Measurements from ENCODE around the gene CLASRP.
A peak's percentile ranks its signal among the peaks of the same experiment; 100 is the strongest.

The CLASRP gene

DNA sequence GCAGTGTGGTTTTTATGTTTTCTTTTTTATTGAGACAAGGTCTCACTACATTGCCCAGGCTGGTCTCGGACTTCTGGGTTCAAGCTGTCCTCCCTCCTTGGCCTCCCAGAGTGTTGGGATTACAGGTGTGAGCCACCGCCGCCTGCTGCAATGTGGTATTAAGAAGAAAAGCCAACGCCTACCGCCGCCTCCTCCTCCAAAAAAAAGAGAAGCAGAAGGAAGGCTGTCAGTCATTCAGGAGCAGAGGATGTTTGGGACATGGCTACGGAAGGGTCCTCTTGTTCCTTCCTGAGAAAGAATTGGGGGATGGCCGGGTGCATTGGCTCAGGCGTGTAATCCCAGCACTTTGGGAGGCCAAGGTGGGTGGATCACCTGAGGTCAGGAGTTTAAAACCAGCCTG is 55.3 kb downstream of the CLASRP start:
- Histone ChIP-seq H2AFZ (ENCODE audit: low read length) (no peak overlapping the region), H3K79me2 (ENCODE audit: low read length) (peaks cover 66% of the 10 kb centered on the region), H3K4me1 (ENCODE audit: low read length) (peaks cover 10% of the 10 kb centered on the region), H3K36me3 (replicated peaks; ENCODE audit: insufficient read depth, low read length) (0 out of 2 replicates have a peak, but pooled peaks cover 3% of the 10 kb centered on the region), H3K4me3 (ENCODE audit: low read length) (peak overlapping the region; percentile 89), H3K9ac (ENCODE audit: low read length) (peak overlapping the region; percentile 99), H3K27ac (ENCODE audit: low read length) (no peak overlapping the region; the same call in 1 of the 2 replicates), H3K27me3 (replicated peaks; ENCODE audit: insufficient read depth, low read length) (no peaks in the 10 kb centered on the region), H4K20me1 (ENCODE audit: insufficient read depth, low read length) (peaks cover 2% of the 10 kb centered on the region; the same call in 1 of the 2 replicates), H3K9me2 (replicated peaks; ENCODE audit: insufficient read depth, low read length) (no peaks in the 10 kb centered on the region), H3K4me2 (ENCODE audit: low read depth, low read length) (peak overlapping the region; percentile 98), H3F3A (ENCODE audit: insufficient read depth, low read length) (peaks cover 26% of the 10 kb centered on the region), H3K9me3 (replicated peaks; ENCODE audit: insufficient read depth, low read length) (no peaks in the 10 kb centered on the region)
- TF ChIP-seq, protein P1, sequence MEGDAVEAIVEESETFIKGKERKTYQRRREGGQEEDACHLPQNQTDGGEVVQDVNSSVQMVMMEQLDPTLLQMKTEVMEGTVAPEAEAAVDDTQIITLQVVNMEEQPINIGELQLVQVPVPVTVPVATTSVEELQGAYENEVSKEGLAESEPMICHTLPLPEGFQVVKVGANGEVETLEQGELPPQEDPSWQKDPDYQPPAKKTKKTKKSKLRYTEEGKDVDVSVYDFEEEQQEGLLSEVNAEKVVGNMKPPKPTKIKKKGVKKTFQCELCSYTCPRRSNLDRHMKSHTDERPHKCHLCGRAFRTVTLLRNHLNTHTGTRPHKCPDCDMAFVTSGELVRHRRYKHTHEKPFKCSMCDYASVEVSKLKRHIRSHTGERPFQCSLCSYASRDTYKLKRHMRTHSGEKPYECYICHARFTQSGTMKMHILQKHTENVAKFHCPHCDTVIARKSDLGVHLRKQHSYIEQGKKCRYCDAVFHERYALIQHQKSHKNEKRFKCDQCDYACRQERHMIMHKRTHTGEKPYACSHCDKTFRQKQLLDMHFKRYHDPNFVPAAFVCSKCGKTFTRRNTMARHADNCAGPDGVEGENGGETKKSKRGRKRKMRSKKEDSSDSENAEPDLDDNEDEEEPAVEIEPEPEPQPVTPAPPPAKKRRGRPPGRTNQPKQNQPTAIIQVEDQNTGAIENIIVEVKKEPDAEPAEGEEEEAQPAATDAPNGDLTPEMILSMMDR (IDR thresholded peaks at IDR 0.05; ENCODE audit: low read length) = no peak
- no peak for TF ChIP-seq EZH2 (optimal IDR thresholded peaks at IDR 0.05; ENCODE audit: low read depth, low read length)
- no peak for TF ChIP-seq EZH2phosphoT487 (IDR thresholded peaks at IDR 0.05; ENCODE audit: low read length)
- DNase-seq = no peak

DNA sequence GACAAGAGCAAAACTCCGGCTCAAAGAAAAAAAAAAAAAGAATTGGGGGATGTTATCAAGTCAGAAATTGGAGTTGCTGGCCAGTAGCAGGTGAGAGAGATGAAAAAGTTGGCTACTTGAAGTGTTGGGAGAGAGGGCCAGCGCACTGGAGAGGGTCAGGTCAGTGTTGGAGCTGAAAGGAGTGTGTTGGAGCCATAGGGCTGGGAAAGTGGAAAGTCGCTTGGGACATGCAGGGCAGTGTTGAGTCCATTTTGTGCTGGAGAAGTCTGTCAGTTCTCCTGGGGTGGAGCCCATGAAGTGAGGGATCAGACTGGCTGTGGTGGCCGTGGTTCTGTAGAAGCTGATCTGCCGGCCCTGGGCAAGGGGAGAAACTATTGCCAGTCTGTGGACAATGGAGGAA is 55.9 kb downstream of the CLASRP start:
- Histone ChIP-seq H3K4me1 (ENCODE audit: low read length) (peaks cover 10% of the 10 kb centered on the region), H3K79me2 (ENCODE audit: low read length) (peaks cover 72% of the 10 kb centered on the region), H3K27me3 (replicated peaks; ENCODE audit: insufficient read depth, low read length) (no peaks in the 10 kb centered on the region), H2AFZ (ENCODE audit: low read length) (no peak overlapping the region), H3K9me3 (replicated peaks; ENCODE audit: insufficient read depth, low read length) (no peaks in the 10 kb centered on the region), H3K27ac (ENCODE audit: low read length) (no peak overlapping the region), H3K36me3 (replicated peaks; ENCODE audit: insufficient read depth, low read length) (0 out of 2 replicates have a peak, but pooled peaks cover 3% of the 10 kb centered on the region), H3K4me3 (ENCODE audit: low read length) (peak overlapping the region; percentile 16; the same call in 1 of the 2 replicates), H4K20me1 (ENCODE audit: insufficient read depth, low read length) (peaks cover 7% of the 10 kb centered on the region; the same call in 1 of the 2 replicates), H3K4me2 (ENCODE audit: low read depth, low read length) (peak overlapping the region; percentile 98), H3F3A (ENCODE audit: insufficient read depth, low read length) (peaks cover 26% of the 10 kb centered on the region), H3K9me2 (replicated peaks; ENCODE audit: insufficient read depth, low read length) (no peaks in the 10 kb centered on the region), H3K9ac (ENCODE audit: low read length) (no peak overlapping the region)
- DNase-seq = no peak
- TF ChIP-seq EZH2phosphoT487 (IDR thresholded peaks at IDR 0.05; ENCODE audit: low read length) (no peak), EZH2 (optimal IDR thresholded peaks at IDR 0.05; ENCODE audit: low read depth, low read length) (no peak)
- TF ChIP-seq, protein P1 (IDR thresholded peaks at IDR 0.05; ENCODE audit: low read length) = no peak

DNA sequence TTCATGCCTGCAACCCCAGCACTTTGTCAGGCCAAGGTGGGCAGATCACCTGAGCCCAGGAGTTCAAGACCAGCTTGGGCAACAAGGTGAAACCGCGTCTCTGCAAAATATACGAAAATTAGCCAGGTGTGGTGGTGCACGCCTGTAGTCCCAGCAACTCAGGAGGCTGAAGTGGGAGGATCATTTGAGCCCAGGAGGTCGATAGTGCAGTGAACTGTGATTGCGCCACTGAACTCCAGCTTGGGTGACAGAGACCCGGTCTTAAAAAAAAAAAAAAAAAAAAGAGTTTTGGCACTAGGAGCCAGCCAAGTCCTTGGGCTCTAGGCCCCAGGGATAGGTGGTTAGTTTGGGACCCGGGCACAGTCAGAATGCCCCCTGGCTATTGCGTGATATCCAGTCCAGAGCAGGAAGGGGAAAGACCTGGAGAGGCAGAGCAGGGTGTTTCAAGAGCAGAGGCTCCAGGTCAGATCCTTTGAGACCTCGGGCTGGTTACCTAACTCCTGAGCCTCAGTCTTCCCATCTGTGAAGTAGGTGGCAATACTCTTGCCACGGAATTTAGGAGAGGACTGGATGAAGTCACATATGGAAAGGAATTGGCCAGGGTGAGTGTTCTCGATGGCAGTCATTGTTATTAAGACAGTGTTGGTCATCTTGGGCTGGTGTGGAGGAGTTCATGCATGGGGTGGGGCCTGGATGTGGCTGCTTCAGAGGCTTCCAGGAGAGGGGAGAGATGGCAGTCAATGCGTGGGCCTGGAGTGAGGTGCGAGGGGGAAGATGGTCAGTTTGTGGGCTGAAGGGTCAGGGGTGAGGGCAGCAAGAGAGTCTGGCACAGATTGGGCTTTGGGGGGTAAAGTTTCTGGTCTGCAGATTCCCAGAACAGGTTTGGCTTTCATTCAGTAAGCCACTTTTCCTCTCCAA is 56.9 kb downstream of the CLASRP start:
- H2AFZ ChIP-seq (ENCODE audit: low read length) = no peak overlapping the region
- H3K4me2 ChIP-seq (ENCODE audit: low read depth, low read length) = no peak overlapping the region
- H3K79me2 ChIP-seq (ENCODE audit: low read length) = peaks cover 79% of the 10 kb centered on the region
- DNase-seq = no peak
- H3K4me3 ChIP-seq (ENCODE audit: low read length) = no peak overlapping the region
- H3K27ac ChIP-seq (ENCODE audit: low read length) = no peak overlapping the region
- no peak for TF ChIP-seq EZH2 (optimal IDR thresholded peaks at IDR 0.05; ENCODE audit: low read depth, low read length)
- TF ChIP-seq, protein P1 (IDR thresholded peaks at IDR 0.05; ENCODE audit: low read length) = no peak
- no peak for TF ChIP-seq EZH2phosphoT487 (IDR thresholded peaks at IDR 0.05; ENCODE audit: low read length)
- no peaks in the 10 kb centered on the region for H3K9me3 ChIP-seq (replicated peaks; ENCODE audit: insufficient read depth, low read length)
- H3K9ac ChIP-seq (ENCODE audit: low read length) = no peak overlapping the region
- peaks cover 10% of the 10 kb centered on the region for H3K4me1 ChIP-seq (ENCODE audit: low read length)
- no peaks in the 10 kb centered on the region for H3K9me2 ChIP-seq (replicated peaks; ENCODE audit: insufficient read depth, low read length)
- peaks cover 12% of the 10 kb centered on the region; the same call in 1 of the 2 replicates for H4K20me1 ChIP-seq (ENCODE audit: insufficient read depth, low read length)
- no peaks in the 10 kb centered on the region for H3K27me3 ChIP-seq (replicated peaks; ENCODE audit: insufficient read depth, low read length)
- H3K36me3 ChIP-seq (replicated peaks; ENCODE audit: insufficient read depth, low read length) = 0 out of 2 replicates have a peak, but pooled peaks cover 3% of the 10 kb centered on the region
- H3F3A ChIP-seq (ENCODE audit: insufficient read depth, low read length) = peaks cover 21% of the 10 kb centered on the region
